SK-N-MC (cell line): ENCODE measurements around the gene PDE5A.
"Not testable (repeated sequence)": the region's sequence is repeated elsewhere in the genome, so short reads cannot be mapped to it uniquely, and the experiment has no call there.

Experiments
- DNase-seq: peaks from one replicate; pipeline ENCODE4 v3.0.0-alpha.2; 2011; ENCODE audit warnings: low read depth, low spot score
- H3K27ac ChIP-seq: fragments of 200-600 bp; sonication (generic); 2 replicates; pipeline ENCODE4 v1.5.1; 2016; ENCODE audit warnings: mixed run types
- H3K36me3 ChIP-seq: fragments of 200-600 bp; sonication (generic); 2 replicates; pipeline ENCODE4 v1.6.1; 2017; ENCODE audit warnings: antibody characterized with exemption, low read length, mixed read lengths; ENCODE audit not compliant: insufficient read depth
- H3K4me3 ChIP-seq: fragments of 200-600 bp; sonication (generic); 2 replicates; pipeline ENCODE4 v1.5.1; 2016
- H3K9ac ChIP-seq: fragments of 200-600 bp; sonication (generic); 2 replicates; pipeline ENCODE4 v1.8.0; 2017; ENCODE audit warnings: mixed run types, mixed read lengths; ENCODE audit not compliant: insufficient read length
- H3K9me3 ChIP-seq: fragments of 200-600 bp; sonication (generic); 2 replicates; pipeline ENCODE4 v1.6.1; 2017; ENCODE audit warnings: low read depth, mild to moderate bottlenecking, antibody characterized with exemption, low read length, moderate library complexity, mixed read lengths
- EZH2 ChIP-seq: fragments of 200-600 bp; sonication (generic); IDR thresholded peaks from one replicate; pipeline ENCODE4 v1.6.1; 2017; ENCODE audit warnings: antibody characterized with exemption
- FOXP2 ChIP-seq: optimal IDR thresholded peaks from 2 replicates; pipeline ENCODE3; 2011; ENCODE audit warnings: mild to moderate bottlenecking, moderate library complexity; ENCODE audit not compliant: insufficient read depth; ENCODE audit errors: extremely low read length, control extremely low read depth
- POLR2AphosphoS5 ChIP-seq: IDR thresholded peaks from 2 replicates; pipeline ENCODE4 v1.6.1; 2012; ENCODE audit warnings: mild to moderate bottlenecking, low read depth, low read length, borderline replicate concordance

PDE5A gene

DNA sequence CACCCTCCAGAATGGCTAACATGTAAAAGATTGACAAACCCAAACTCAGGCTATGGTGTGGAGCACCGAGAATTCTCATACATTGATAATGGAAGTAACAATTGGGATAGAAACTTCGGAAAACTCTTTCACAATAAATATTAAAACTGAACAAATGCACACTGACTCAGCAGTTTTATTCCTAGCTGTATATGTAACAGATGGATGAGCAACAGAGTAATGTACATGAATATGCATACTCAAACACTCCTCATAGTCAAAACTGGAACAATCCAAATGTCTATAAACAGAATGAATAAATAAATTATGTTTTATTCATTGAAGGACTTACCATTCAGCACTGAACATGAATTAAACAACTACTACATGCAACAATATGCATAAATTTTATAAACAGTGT lies 37.1 kb upstream of the PDE5A start:
- TF ChIP-seq POLR2AphosphoS5 (no peak), EZH2 (no peak), FOXP2 (no peak)

DNA sequence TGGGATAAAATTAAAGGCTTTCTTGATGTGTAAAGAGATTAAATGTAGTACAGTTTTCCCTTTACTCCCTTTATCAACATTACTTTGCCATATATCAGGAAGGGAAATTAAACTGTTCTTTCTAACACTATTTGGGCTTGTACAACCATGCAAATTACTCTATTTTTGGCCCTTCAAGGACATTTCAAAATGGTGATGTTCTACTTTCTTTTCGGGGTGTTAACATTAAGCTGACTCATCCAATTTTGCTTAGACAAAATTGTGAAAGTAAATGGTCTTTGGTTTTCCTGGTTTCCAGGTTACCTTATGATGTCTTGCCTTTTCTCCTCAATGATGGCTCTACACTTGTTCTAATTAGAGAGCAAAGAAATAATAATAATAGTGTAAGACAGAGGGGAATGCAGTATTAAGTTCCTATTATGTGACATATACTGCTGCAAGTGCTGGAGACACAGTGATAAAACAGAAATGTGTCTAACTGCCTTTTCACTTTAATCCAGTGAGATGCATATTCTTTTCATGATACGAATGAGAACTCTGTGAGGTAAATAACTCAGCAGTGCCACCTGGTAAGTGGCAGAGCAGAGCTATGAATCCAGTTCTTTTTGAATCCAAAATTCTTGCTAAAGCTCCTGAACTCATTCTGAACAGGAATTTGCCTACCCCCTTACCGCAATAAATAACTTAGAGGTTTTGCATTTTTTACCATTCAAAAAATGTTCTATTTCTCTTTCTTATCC lies 35.7 kb upstream of the PDE5A start:
- no peak for TF ChIP-seq FOXP2
- TF ChIP-seq EZH2 = no peak
- no peak for TF ChIP-seq POLR2AphosphoS5
- DNase-seq = no peak
- H3K9me3 ChIP-seq = no peaks in the 10 kb centered on the region
- H3K4me3 ChIP-seq = no peak overlapping the region
- H3K36me3 ChIP-seq = no peaks in the 10 kb centered on the region
- H3K9ac ChIP-seq = no peak overlapping the region
- no peak overlapping the region for H3K27ac ChIP-seq

More for the DNA sequence above, 37.1 kb upstream of the PDE5A start:
- DNase-seq = no peak
- Histone ChIP-seq H3K4me3 (no peak overlapping the region), H3K36me3 (no peaks in the 10 kb centered on the region), H3K9me3 (no peaks in the 10 kb centered on the region), H3K9ac (no peak overlapping the region), H3K27ac (no peak overlapping the region)

DNA sequence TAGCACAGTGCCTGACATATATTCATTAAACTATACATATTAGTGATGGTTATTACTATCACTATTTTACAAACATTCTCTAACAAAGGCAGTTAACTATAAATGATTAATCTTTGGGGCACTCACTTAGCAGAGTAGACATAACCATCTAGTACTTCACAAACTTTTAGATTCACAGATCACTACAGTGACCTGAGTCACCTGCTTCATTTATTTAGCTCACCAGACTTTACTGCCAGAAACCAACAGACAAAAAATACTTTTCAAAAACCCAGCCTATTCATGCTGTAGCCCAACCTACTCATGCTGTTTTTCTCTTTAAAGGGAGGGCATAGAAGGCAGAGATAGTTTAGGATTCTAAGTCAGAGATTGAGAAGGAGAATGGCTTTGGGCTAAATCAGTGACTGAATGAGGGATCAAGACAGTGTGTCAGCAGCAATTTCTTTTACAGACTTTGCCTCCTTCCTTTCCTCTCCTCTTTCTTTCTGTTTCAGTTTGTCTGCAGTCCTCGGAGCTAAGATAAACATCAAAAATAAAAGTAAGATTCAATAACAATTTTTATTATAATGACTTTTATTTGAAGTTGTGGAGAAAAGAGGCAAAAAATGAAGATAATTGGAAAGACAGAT lies 34.7 kb upstream of the PDE5A start:
- H3K27ac ChIP-seq = no peak overlapping the region
- H3K4me3 ChIP-seq = no peak overlapping the region
- TF ChIP-seq FOXP2 = no peak
- TF ChIP-seq EZH2 = no peak
- no peak for TF ChIP-seq POLR2AphosphoS5
- no peak for DNase-seq
- no peaks in the 10 kb centered on the region for H3K36me3 ChIP-seq
- no peaks in the 10 kb centered on the region for H3K9me3 ChIP-seq
- H3K9ac ChIP-seq = no peak overlapping the region

DNA sequence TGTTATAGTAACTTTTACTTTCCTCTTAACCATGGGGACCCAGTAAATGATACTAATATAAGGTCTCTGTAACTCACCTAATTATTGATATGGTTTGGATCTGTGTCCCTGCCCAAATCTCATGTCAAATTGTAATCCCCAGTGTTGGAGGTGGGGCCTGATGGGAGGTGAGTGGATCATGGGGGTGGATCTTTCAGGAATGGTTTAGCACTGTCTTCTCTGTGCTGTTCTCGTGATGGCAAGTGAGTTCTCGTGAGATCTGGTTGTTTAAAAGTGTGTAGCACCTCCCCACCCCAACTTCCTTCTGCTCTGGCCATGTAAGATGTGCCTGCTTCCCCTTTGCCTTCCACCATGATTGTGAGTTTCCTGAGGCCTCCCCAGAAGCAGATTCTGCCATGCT lies 34.0 kb upstream of the PDE5A start:
- not testable (repeated sequence) for DNase-seq, H3K36me3 ChIP-seq, H3K9me3 ChIP-seq, H3K9ac ChIP-seq, H3K4me3 ChIP-seq, H3K27ac ChIP-seq

DNA sequence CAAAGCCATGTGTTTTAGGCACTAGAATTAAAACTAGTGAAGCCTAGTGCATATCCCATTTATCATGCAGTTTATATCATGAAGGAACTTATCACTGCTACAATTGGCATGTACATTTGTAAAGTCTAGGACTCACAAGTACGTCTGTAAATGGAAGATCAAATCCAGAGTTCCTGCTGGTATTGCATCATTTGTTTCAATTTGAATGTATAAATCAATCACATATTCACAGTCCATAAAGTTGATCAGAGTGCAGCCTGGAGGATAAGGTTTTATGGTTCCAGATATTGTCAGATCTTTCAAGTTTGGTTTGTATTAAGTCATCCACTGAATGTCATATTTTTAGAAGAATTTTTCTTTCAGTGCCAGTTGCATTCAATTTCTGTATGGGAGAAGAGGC lies 32.6 kb upstream of the PDE5A start:
- no peak overlapping the region for H3K27ac ChIP-seq
- TF ChIP-seq EZH2 = no peak
- TF ChIP-seq FOXP2 = no peak
- TF ChIP-seq POLR2AphosphoS5 = no peak
- H3K9me3 ChIP-seq = no peaks in the 10 kb centered on the region
- H3K36me3 ChIP-seq = no peaks in the 10 kb centered on the region
- H3K4me3 ChIP-seq = no peak overlapping the region
- DNase-seq = no peak
- H3K9ac ChIP-seq = no peak overlapping the region

DNA sequence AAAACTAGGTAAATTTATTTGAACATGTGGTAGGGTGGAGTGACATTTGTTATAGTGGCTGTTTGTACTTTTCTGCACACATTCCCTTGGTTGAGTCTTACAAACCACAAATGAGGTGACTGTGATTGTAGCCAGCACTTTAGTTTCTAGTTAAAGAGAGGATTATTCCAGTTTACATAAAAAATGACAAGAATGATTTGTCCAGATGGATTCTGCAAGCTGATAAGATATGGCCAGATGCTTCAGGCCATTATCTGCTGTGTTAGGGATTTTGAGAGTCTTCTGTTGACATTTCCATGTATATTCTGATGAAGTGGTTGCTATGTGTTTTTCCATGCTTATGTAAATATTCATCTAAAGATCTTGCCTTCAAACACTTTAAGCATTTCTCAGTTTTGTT lies 31.0 kb upstream of the PDE5A start:
- TF ChIP-seq POLR2AphosphoS5 = no peak
- no peak for TF ChIP-seq EZH2
- no peak for TF ChIP-seq FOXP2
- no peak for DNase-seq
- Histone ChIP-seq H3K9ac (no peak overlapping the region), H3K4me3 (no peak overlapping the region), H3K36me3 (no peaks in the 10 kb centered on the region), H3K9me3 (no peaks in the 10 kb centered on the region), H3K27ac (no peak overlapping the region)

DNA sequence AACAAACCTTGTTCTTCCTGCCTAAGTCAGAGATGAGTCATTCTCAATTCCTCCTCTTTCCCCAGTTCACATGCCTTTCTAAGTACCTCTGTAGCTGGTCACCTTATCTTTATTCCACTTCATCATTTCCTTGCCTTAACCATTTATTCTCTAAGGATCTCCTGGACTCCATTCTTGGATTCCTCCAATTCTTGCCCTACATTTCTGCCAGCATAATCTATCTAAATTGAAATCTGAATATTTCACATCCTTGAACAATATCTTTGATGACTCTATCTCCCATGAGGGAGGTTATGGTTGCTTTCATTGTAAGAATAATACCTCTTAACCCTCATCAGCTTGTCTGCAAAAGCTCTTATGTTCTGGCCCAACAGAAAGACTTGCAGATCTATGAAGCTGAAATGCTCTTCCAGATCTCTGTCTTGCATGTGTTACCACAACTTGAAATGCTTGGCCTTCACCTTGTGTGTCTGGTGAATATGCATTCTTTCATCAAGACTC lies 28.6 kb upstream of the PDE5A start:
- no peak for DNase-seq
- Histone ChIP-seq H3K9ac (no peak overlapping the region), H3K36me3 (no peaks in the 10 kb centered on the region), H3K4me3 (no peak overlapping the region), H3K9me3 (no peaks in the 10 kb centered on the region), H3K27ac (no peak overlapping the region)
- TF ChIP-seq POLR2AphosphoS5 (no peak), EZH2 (no peak), FOXP2 (no peak)

DNA sequence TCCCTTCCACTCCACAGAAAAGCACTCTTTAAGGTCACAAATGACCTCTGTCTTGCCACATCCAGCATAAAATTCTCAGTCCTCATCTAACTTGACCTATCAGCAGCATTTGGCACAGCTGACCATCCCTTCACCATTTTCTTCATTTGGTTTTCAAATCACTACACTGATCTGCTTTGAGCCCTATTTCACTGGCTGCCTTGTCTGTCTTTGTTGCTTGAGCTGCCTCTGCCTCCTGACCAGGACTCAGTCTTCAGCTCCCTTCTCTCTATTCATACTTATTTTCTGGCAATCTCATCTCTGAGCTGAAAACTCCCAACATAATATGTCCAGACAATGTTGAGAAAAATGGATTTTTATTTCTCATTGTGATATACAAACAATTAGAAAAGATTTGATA lies 27.7 kb upstream of the PDE5A start:
- H3K27ac ChIP-seq = no peak overlapping the region
- no peak overlapping the region for H3K4me3 ChIP-seq
- TF ChIP-seq EZH2 = no peak
- TF ChIP-seq FOXP2 = no peak
- no peak for TF ChIP-seq POLR2AphosphoS5
- no peak for DNase-seq
- H3K36me3 ChIP-seq = no peaks in the 10 kb centered on the region
- no peaks in the 10 kb centered on the region for H3K9me3 ChIP-seq
- no peak overlapping the region for H3K9ac ChIP-seq

DNA sequence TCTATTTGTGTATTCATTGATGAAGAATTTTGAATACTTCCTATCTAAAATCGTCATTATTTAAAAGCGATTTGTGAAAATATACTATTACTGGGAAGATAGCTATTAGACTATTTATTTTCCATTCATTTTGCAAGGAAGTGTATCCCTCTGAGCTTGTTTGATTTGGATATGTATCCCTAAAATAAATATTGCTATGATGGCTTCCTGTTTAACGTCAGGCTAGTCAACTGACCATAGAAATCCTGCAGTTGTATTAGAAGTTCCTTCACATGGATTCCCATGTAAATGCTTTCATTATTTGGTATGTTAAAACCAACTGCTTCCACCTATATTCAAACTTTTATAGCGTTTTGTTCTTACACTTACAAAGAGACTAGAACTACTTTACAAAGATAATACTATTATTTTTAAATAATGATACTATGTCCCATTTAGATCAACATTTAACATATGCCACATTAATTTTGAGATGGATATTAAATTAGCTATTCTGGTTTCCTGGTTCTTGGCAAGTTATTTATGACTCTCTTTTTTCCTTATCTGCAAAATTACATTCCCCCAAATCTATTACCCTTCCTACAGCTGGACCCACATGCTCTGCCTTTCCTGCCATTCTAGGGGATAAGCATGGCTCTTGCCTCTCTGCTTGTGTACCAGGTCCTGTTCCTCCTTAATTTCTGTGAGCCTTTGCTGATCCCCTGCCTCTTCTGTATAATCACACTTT lies 26.7 kb upstream of the PDE5A start:
- H3K27ac ChIP-seq = no peak overlapping the region
- H3K4me3 ChIP-seq = no peak overlapping the region
- H3K9me3 ChIP-seq = no peaks in the 10 kb centered on the region
- TF ChIP-seq EZH2 = no peak
- no peak for TF ChIP-seq POLR2AphosphoS5
- no peak for TF ChIP-seq FOXP2
- no peak for DNase-seq
- H3K36me3 ChIP-seq = no peaks in the 10 kb centered on the region
- H3K9ac ChIP-seq = no peak overlapping the region
